Measurements from ENCODE around the gene NOX3. TPM values are rescaled to one million over a fixed set of nuclear protein-coding genes. Genes with fewer than 3 reads are reported as not detected.

The NOX3 gene
- total and polyA plus RNA-seq, 9 of the 15 experiments (the other 6 are each of a cell fraction or from before 2014, with no cell fraction given) = not detected

DNA sequence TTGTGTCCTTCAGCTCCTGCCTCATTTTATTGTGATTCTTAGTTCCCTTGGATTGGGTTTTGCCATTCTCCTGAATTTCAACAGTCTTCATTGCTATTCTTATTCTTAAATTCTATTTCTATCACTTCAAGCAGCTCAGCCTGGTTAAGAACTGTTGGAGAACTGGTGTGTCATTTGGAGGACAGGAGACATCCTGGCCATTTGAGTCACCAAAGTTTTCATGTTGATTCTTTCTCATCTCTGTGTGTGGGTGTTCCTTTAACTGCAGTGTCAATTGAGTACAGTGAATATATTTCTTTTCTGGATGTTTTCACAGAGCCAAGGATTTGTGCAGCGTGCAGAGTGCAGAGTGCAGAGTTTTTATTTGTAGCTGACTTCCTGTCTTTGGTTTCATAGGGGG, 107.8 kb downstream of the NOX3 start (continued):
- TF ChIP-seq, protein P1, sequence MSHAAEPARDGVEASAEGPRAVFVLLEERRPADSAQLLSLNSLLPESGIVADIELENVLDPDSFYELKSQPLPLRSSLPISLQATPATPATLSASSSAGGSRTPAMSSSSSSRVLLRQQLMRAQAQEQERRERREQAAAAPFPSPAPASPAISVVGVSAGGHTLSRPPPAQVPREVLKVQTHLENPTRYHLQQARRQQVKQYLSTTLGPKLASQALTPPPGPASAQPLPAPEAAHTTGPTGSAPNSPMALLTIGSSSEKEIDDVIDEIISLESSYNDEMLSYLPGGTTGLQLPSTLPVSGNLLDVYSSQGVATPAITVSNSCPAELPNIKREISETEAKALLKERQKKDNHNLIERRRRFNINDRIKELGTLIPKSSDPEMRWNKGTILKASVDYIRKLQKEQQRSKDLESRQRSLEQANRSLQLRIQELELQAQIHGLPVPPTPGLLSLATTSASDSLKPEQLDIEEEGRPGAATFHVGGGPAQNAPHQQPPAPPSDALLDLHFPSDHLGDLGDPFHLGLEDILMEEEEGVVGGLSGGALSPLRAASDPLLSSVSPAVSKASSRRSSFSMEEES (CRISPR knock-in tag; IDR thresholded peaks at IDR 0.05) = no peak

DNA sequence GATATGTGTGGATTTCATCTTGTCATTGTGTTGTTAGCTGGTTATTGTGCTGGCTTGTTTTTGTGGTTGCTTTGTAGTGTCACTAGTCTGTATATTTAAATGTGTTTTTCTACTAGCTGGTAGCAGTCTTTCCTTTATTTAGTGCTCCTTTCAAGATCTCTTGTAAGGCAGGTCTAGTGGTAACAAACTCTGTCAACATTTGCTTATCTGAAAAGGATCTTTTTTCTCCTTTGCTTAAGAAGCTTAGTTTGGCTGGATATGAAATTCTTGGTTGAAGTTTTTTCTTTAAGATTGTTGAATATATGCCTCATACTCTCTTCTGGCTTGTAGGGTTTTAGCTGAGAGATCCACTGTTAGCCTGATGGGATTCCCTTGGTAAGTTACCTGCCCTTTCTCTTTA, 108.7 kb downstream of the NOX3 start:
- TF ChIP-seq, protein P2, sequence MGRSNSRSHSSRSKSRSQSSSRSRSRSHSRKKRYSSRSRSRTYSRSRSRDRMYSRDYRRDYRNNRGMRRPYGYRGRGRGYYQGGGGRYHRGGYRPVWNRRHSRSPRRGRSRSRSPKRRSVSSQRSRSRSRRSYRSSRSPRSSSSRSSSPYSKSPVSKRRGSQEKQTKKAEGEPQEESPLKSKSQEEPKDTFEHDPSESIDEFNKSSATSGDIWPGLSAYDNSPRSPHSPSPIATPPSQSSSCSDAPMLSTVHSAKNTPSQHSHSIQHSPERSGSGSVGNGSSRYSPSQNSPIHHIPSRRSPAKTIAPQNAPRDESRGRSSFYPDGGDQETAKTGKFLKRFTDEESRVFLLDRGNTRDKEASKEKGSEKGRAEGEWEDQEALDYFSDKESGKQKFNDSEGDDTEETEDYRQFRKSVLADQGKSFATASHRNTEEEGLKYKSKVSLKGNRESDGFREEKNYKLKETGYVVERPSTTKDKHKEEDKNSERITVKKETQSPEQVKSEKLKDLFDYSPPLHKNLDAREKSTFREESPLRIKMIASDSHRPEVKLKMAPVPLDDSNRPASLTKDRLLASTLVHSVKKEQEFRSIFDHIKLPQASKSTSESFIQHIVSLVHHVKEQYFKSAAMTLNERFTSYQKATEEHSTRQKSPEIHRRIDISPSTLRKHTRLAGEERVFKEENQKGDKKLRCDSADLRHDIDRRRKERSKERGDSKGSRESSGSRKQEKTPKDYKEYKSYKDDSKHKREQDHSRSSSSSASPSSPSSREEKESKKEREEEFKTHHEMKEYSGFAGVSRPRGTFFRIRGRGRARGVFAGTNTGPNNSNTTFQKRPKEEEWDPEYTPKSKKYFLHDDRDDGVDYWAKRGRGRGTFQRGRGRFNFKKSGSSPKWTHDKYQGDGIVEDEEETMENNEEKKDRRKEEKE (IDR thresholded peaks at IDR 0.05; ENCODE audit: borderline replicate concordance in 1 of 2, control insufficient read depth in 1 of 2, low read depth in 2 of 2, low read length in 1 of 2) = no peak
- TF ChIP-seq HCFC1 (IDR thresholded peaks at IDR 0.05; ENCODE audit: low read depth, low read length) (no peak), ILF3 (IDR thresholded peaks at IDR 0.05; ENCODE audit: borderline replicate concordance) (no peak), MXI1 (IDR thresholded peaks at IDR 0.05; ENCODE audit: low read depth, low read length) (no peak), ZNF316 (IDR thresholded peaks at IDR 0.05) (no peak), ZNF124 (CRISPR knock-in tag; IDR thresholded peaks at IDR 0.05) (no peak), MTA2 (IDR thresholded peaks at IDR 0.05; ENCODE audit: low read depth) (no peak), ZNF121 (CRISPR knock-in tag; conservative IDR thresholded peaks at IDR 0.05) (no peak), ZNF589 (CRISPR knock-in tag; IDR thresholded peaks at IDR 0.05; ENCODE audit: low read depth) (no peak), ADNP (tag; IDR thresholded peaks at IDR 0.05) (no peak)
- no peak for DNase-seq (ENCODE audit: extremely low read depth in 1 of 4, low spot score in 3 of 4)
- in situ Hi-C loops (cut with MboI) = no loop called here
- Histone ChIP-seq H3K4me2 (ENCODE audit: insufficient read depth, low read length) (no peak overlapping the region), H4K20me1 (replicated peaks; ENCODE audit: control insufficient read depth, insufficient read depth, low read length) (no peaks in the 10 kb centered on the region), H3K79me2 (ENCODE audit: control insufficient read depth, insufficient read depth, low read length) (no peaks in the 10 kb centered on the region), H3K27me3 (ENCODE audit: control insufficient read depth in 2 of 2, insufficient read depth in 2 of 2, low read length in 2 of 2) (no peaks in the 10 kb centered on the region), H3K9ac (ENCODE audit: insufficient read depth in 1 of 2, low read depth in 2 of 2, low read length in 2 of 2) (no peak overlapping the region), H3K27ac (ENCODE audit: extremely low read depth, low read depth, low read length) (no peak overlapping the region), H3K9me3 (replicated peaks; ENCODE audit: control insufficient read depth, insufficient read depth, low read depth, low read length) (no peaks in the 10 kb centered on the region), H3K4me1 (replicated peaks in 1 of 2; ENCODE audit: control insufficient read depth in 2 of 2, insufficient read depth in 2 of 2, low read length in 2 of 2) (no peaks in the 10 kb centered on the region), H3K36me3 (ENCODE audit: control insufficient read depth, insufficient read depth, low read length) (no peaks in the 10 kb centered on the region), H2AFZ (ENCODE audit: low read depth, low read length) (no peak overlapping the region), H3K9me1 (ENCODE audit: control insufficient read depth, insufficient read depth, low read length) (no peaks in the 10 kb centered on the region), H3K4me3 (no peak overlapping the region)
- ChIA-PET POLR2A (interaction anchor here (0.8 to 1.0 kb wide), 2 partner anchors 163 to 1840 kb away, joined by 3 read pairs; no protein-coding TSS in a partner anchor), CTCF (ENCODE audit: low intra/inter-chr PET ratio) (no interaction called here)
- BruUV-seq (replicated peaks) = no TSS peak
- no peak for FAIRE-seq
- intact Hi-C loops (cut with micrococcal nuclease) = no loop called here
- no peak for ATAC-seq

Measured in K562 (cell line).